GM12878 (cell line): ENCODE results near the gene FRAS1. TPM values are rescaled to one million over a fixed set of nuclear protein-coding genes. Genes with fewer than 3 reads are reported as not detected.

Source experiments
- ATAC-seq: fragments of 200-7000 bp; cut with Tn5 transposase; 3 replicates; pipeline ENCODE4 v1.9.1; 2020; ENCODE audit warnings: mild to moderate bottlenecking, moderate library complexity
- BruUV-seq: library from RNA; stranded (reverse); fragments of 400-500 nt; replicated peaks from 2 replicates; lab custom pipeline; 2021; lab: Mats Ljungman, UMichigan
- CTCF ChIA-PET: fragments of 300-600 bp; sonication (Branson Sonifier 250); formaldehyde crosslinking; extraction: SDS; loops from one replicate; lab custom pipeline; 2021; ENCODE audit warnings: inconsistent platforms; lab: Yijun Ruan, JAX
- POLR2A ChIA-PET: fragments of 350-600 bp; formaldehyde crosslinking; extraction: SDS; loops from one replicate; lab custom pipeline; 2021; ENCODE audit warnings: inconsistent platforms; lab: Charles Lee
- RAD21 ChIA-PET: fragments of 300-600 bp; sonication (Branson Sonifier 250); formaldehyde crosslinking; loops from one replicate; lab custom pipeline; 2023; ENCODE audit warnings: antibody characterized with exemption; ENCODE audit not compliant: unreplicated experiment; lab: Charles Lee
- SMC1A ChIA-PET: fragments of 300-600 bp; sonication (Branson Sonifier 250); formaldehyde crosslinking; loops from one replicate; lab custom pipeline; 2023; ENCODE audit not compliant: unreplicated experiment, uncharacterized antibody; lab: Charles Lee
- DNase-seq: peaks from one replicate; pipeline ENCODE4 v3.0.0-alpha.2; 2011; ENCODE audit warnings: low read depth, low spot score
- FAIRE-seq: peaks from 3 replicates; lab custom pipeline; 2011; peaks lifted over from hg19 to GRCh38; lab: Jason Lieb, UNC
- H2AFZ ChIP-seq: 2 replicates; pipeline ENCODE4 v1.6.0; 2011; ENCODE audit warnings: low read depth, low read length, control low read depth; ENCODE audit not compliant: control insufficient read depth
- H3K27ac ChIP-seq: 2 replicates; pipeline ENCODE4 v1.5.1; 2011; ENCODE audit warnings: control low read depth; ENCODE audit not compliant: control insufficient read depth, insufficient read depth
- H3K27me3 ChIP-seq, 2 experiments: replicated peaks in 1 of 2; 2 replicates each; pipeline versions ENCODE4 v1.6.0 to v1.6.1; 2011; ENCODE audit warnings: low read length in 1 of 2; ENCODE audit not compliant: control insufficient read depth in 2 of 2, insufficient read depth in 2 of 2
- H3K36me3 ChIP-seq, 2 experiments: 2 replicates each; pipeline ENCODE4 v1.5.1; 2011; ENCODE audit warnings: low read length in 1 of 2; ENCODE audit not compliant: control insufficient read depth in 2 of 2, insufficient read depth in 2 of 2
- H3K4me1 ChIP-seq: 2 replicates; pipeline ENCODE4 v1.6.1; 2011; ENCODE audit warnings: mild to moderate bottlenecking, low read length, moderate library complexity, mixed read lengths; ENCODE audit not compliant: control insufficient read depth, insufficient read depth
- H3K4me2 ChIP-seq: 2 replicates; pipeline ENCODE4 v1.6.0; 2011; ENCODE audit warnings: control low read depth; ENCODE audit not compliant: control insufficient read depth, insufficient read depth
- H3K4me3 ChIP-seq: fragments of 200-600 bp; sonication (generic); 2 replicates; pipeline ENCODE4 v1.5.1; 2016
- H3K79me2 ChIP-seq: 2 replicates; pipeline ENCODE4 v1.6.0; 2011; ENCODE audit warnings: low read length; ENCODE audit not compliant: control insufficient read depth, insufficient read depth
- H3K9ac ChIP-seq: 2 replicates; pipeline ENCODE4 v1.8.0; 2011; ENCODE audit warnings: low read length, control low read depth, mixed read lengths; ENCODE audit not compliant: control insufficient read depth, insufficient read depth
- H3K9me3 ChIP-seq: replicated peaks from 3 replicates; pipeline ENCODE4 v1.5.1; 2011; ENCODE audit warnings: mild to moderate bottlenecking, low read length; ENCODE audit not compliant: control insufficient read depth, insufficient read depth
- H4K20me1 ChIP-seq: 2 replicates; pipeline ENCODE4 v1.6.0; 2011; ENCODE audit not compliant: control insufficient read depth, insufficient read depth
- CBX5 ChIP-seq: sonication (generic); IDR thresholded peaks from 2 replicates; pipeline ENCODE4 v1.6.1; 2016; ENCODE audit warnings: low read depth, moderate library complexity, mild to moderate bottlenecking, inconsistent platforms
- FOXK2 ChIP-seq: fragments of 450-650 bp; IDR thresholded peaks from 2 replicates; pipeline ENCODE4 v1.6.1; 2017; ENCODE audit warnings: mild to moderate bottlenecking, moderate library complexity
- HSF1 ChIP-seq: fragments of 150-350 bp; IDR thresholded peaks from 2 replicates; pipeline ENCODE4 v1.6.1; 2014; ENCODE audit warnings: mild to moderate bottlenecking, low read depth, low read length
- IKZF1 ChIP-seq: fragments of 450-650 bp; conservative IDR thresholded peaks from 2 replicates; pipeline ENCODE4 v1.6.1; 2017; ENCODE audit warnings: antibody characterized with exemption, mild to moderate bottlenecking
- IRF3 ChIP-seq: fragments of 450-650 bp; IDR thresholded peaks from 2 replicates; pipeline ENCODE4 v1.6.1; 2014; ENCODE audit warnings: mild to moderate bottlenecking
- NR2C2 ChIP-seq: IDR thresholded peaks from 2 replicates; pipeline ENCODE4 v1.6.1; 2011; ENCODE audit warnings: borderline replicate concordance, low read depth; ENCODE audit not compliant: control insufficient read depth, insufficient read length
- PAX5 ChIP-seq: IDR thresholded peaks from 2 replicates; pipeline ENCODE4 v1.6.1; 2011; ENCODE audit warnings: low read depth, low read length, borderline replicate concordance
- PKNOX1 ChIP-seq: fragments of 450-650 bp; IDR thresholded peaks from 2 replicates; pipeline ENCODE4 v1.6.1; 2016; ENCODE audit warnings: mild to moderate bottlenecking
- SMAD5 ChIP-seq: IDR thresholded peaks from 2 replicates; pipeline ENCODE4 v1.6.1; 2016; ENCODE audit warnings: antibody characterized with exemption, low read depth
- SRF ChIP-seq, 2 experiments: IDR thresholded peaks; 2 replicates each; pipeline ENCODE4 v1.6.1; 2011; ENCODE audit warnings: low read depth in 2 of 2, low read length in 2 of 2, mild to moderate bottlenecking in 1 of 2, moderate library complexity in 1 of 2
- STAT1 ChIP-seq: fragments of 450-650 bp; conservative IDR thresholded peaks from 2 replicates; pipeline ENCODE4 v1.6.1; 2014; ENCODE audit warnings: antibody characterized with exemption, mild to moderate bottlenecking
- SUPT20H ChIP-seq: IDR thresholded peaks from 2 replicates; pipeline ENCODE4 v1.6.1; 2011; ENCODE audit warnings: low read depth, mild to moderate bottlenecking, low read length, moderate library complexity, borderline replicate concordance; ENCODE audit not compliant: control insufficient read depth
- USF2 ChIP-seq: IDR thresholded peaks from 2 replicates; pipeline ENCODE4 v1.6.1; 2011; ENCODE audit warnings: low read depth, low read length, improper control_type of control experiment, borderline replicate concordance
- WGBS: methylation state at CpG from one replicate; pipeline ENCODE4 v1.1.6; 2016; ENCODE audit warnings: low lambda C conversion rate; ENCODE audit not compliant: insufficient replicate concordance, insufficient coverage; ENCODE audit errors: missing lambda C conversion rate; 5-methylcytosine and 5-hydroxymethylcytosine counted together
- in situ Hi-C: fragments of 300-500 bp; cut with MboI; formaldehyde crosslinking; loops from 9 replicates; pipeline ENCODE4 v1.14.3; 2018; ENCODE audit warnings: mixed read lengths
- intact Hi-C: fragments of 100-400 bp; cut with micrococcal nuclease; formaldehyde crosslinking; loops from one replicate; pipeline ENCODE4 v1.14.2; 2022; ENCODE audit not compliant: unreplicated experiment
- polyA plus RNA-seq, 11 experiments: library from polyadenylated mRNA; depleted of rRNA in 4 of 11; unstranded in 6 of 11; stranded (reverse) in 5 of 11; fragments of >200 nt; fragmentation: Nextera tagmentation in 4 of 11; fragmentation: Illumina TruSeq in 1 of 11; extraction: Ambion mirVana in 4 of 11; extraction: Trizol in 1 of 11; gene quantifications; 1 replicate in 1 of 11; 2 replicates in 10 of 11; pipeline versions ENCODE4 v1.2.1 to v1.2.3, GENCODE V29; 2011 to 2016; ENCODE audit warnings: inconsistent platforms in 2 of 11, missing spikeins in 2 of 11, low read depth in 1 of 11
- total RNA-seq, 4 experiments: library from RNA; depleted of rRNA in 3 of 4; stranded (reverse); fragments of >200 nt in 3 of 4; fragmentation: Illumina TruSeq in 1 of 4; extraction: Trizol in 1 of 4; gene quantifications; 2 replicates each; pipeline versions ENCODE4 v1.2.1 to v1.2.3, GENCODE V29; 2013 to 2021

Gene FRAS1
- total and polyA plus RNA-seq, 10 of the 15 experiments (the other 5 are each of a cell fraction or from before 2014, with no cell fraction given): 0.08 to 11.7 (median 0.20) TPM

GRCh38 chr4:78534286-78534955 lies 477.3 kb downstream of the FRAS1 start:
- POLR2A ChIA-PET: no interaction called here
- Histone ChIP-seq H3K9me3 (no peaks in the 10 kb centered on the region), H2AFZ (no peak overlapping the region), H3K9ac (no peak overlapping the region), H4K20me1 (no peaks in the 10 kb centered on the region), H3K79me2 (no peaks in the 10 kb centered on the region), H3K27me3 (no peaks in the 10 kb centered on the region; a peak in 1 of 4 replicates), H3K36me3 (no peaks in the 10 kb centered on the region), H3K4me3 (no peak overlapping the region), H3K27ac (no peak overlapping the region), H3K4me1 (no peaks in the 10 kb centered on the region), H3K4me2 (no peak overlapping the region)
- no peak for DNase-seq
- no peak for FAIRE-seq
- no peak for ATAC-seq
- in situ Hi-C loops (no loop called here), intact Hi-C loops (no loop called here)
- WGBS: 45% methylated on average over 4 of the region's 4 CpGs
- RAD21 ChIA-PET: interaction anchor here (0.6 kb wide), 1 partner anchor 87 kb away, joined by 4 read pairs; no protein-coding TSS in a partner anchor
- no peak for TF ChIP-seq FOXK2
- no peak for TF ChIP-seq NR2C2
- TF ChIP-seq SRF (IDR thresholded peaks at IDR 0.05; ENCODE audit: low read depth in 2 of 2, low read length in 2 of 2): no peak
- TF ChIP-seq SMAD5: no peak
- no peak for TF ChIP-seq HSF1
- no peak for TF ChIP-seq SUPT20H
- no peak for TF ChIP-seq PKNOX1
- TF ChIP-seq PAX5: no peak
- TF ChIP-seq CBX5: no peak
- no peak for TF ChIP-seq STAT1
- no peak for TF ChIP-seq IKZF1
- no peak for TF ChIP-seq IRF3
- no peak for TF ChIP-seq USF2
- CTCF ChIA-PET: interaction anchor here (0.9 to 1.3 kb wide), 2 partner anchors 11 to 58 kb away, joined by 5 to 6 read pairs; no protein-coding TSS in a partner anchor
- SMC1A ChIA-PET: interaction anchor here (0.6 to 1.6 kb wide), 3 partner anchors 9 to 305 kb away, joined by 3 to 4 read pairs (median 4); no protein-coding TSS in a partner anchor
- no TSS peak for BruUV-seq
